ENCODE data around the gene MFN2. TPM values are rescaled to one million over a fixed set of nuclear protein-coding genes. Genes with fewer than 3 reads are reported as not detected.

Gene MFN2
- total and polyA plus RNA-seq, 4 donors, result 17.2 to 87.8 (median 43.2) TPM

DNA sequence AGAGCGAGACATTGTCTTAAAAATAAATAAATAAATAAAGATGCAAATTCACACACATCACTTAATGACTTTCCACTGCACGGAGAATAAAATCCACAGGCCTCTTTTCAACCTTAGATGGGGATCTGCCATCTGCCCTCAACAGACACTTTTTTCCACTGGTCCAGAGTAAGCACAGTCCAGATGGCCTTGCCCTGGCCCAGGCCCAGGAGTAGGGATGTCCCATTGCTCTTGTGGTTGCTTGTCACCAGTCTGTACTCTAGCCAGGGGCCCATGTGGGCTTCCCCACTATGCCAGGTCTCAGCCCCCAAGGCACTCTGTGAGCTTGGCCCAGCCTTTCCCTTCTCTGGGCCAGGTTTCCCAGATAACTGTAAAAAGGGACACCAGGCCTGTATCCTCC, 28.3 kb upstream of the MFN2 start:
- H3K27ac ChIP-seq (ENCODE audit: low read depth in 1 of 2, low read length in 2 of 2), result no peak overlapping the region
- H3K27me3 ChIP-seq (ENCODE audit: control insufficient read depth in 4 of 4, insufficient read depth in 4 of 4, low read length in 3 of 4), result no peaks in the 10 kb centered on the region
- H3K9me3 ChIP-seq (ENCODE audit: control insufficient read depth in 4 of 4, low read length in 3 of 4), result no peaks in the 10 kb centered on the region
- no peaks in the 10 kb centered on the region for H3K4me1 ChIP-seq (ENCODE audit: control insufficient read depth in 4 of 4, insufficient read depth in 4 of 4, low read length in 3 of 4)
- WGBS, result 93% methylated on average over 2 of the region's 2 CpGs
- no peak for DNase-seq (ENCODE audit: low spot score)
- peaks cover 6 to 44% (median 13%) of the 10 kb centered on the region in 4 donors for H3K36me3 ChIP-seq (ENCODE audit: control insufficient read depth in 4 of 4, insufficient read depth in 3 of 4, low read depth in 1 of 4, low read length in 3 of 4)
- no peak overlapping the region for H3K9ac ChIP-seq (ENCODE audit: low read depth in 1 of 2, low read length in 2 of 2)
- TF ChIP-seq FOXA1 (IDR thresholded peaks at IDR 0.05) (no peak), NR2F2 (IDR thresholded peaks at IDR 0.05) (no peak), RAD21 (IDR thresholded peaks at IDR 0.05) (no peak), EGR1 (IDR thresholded peaks at IDR 0.05; ENCODE audit: low read depth in 2 of 2) (no peak), JUND (IDR thresholded peaks at IDR 0.05) (no peak), HNF4A (conservative IDR thresholded peaks at IDR 0.05) (no peak), FOXA2 (IDR thresholded peaks at IDR 0.05) (no peak)
- H3K4me3 ChIP-seq (ENCODE audit: low read depth in 1 of 3, low read length in 3 of 3), result no peak overlapping the region

DNA sequence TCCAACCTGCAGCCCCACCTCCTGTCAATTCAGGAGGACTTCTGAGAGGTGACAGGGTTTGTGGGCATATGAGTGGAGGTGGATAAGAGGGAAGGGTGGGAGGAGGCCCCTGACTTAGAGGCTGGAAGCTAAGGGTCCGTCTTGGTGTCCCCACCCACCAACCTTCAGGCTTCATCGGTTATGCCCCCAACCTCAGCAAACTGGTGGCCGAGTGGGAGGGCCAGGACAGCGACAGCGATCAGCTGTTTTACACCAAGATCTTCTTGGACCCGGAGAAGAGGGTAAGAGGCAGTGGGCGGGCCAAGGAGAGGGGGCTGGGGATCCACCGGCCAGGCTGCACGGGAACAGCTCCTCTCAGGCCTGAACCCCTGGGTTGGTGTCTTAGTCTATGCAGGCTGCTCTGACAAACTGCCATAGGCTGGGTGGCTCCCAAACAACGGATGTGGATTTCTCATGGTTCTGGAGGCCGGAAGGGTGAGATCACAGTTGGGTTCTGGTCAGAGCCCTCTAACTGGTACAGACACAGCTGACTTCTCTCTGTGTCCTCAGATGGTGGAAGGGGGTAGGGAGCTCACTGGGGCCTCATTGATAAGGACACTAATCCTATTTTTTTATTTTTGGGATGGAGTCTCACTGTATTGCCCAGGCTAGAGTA, 27.7 kb upstream of the MFN2 start:
- Histone ChIP-seq H3K27ac (ENCODE audit: low read depth in 1 of 2, low read length in 2 of 2) (no peak overlapping the region), H3K9ac (ENCODE audit: low read depth in 1 of 2, low read length in 2 of 2) (no peak overlapping the region), H3K27me3 (ENCODE audit: control insufficient read depth in 4 of 4, insufficient read depth in 4 of 4, low read length in 3 of 4) (no peaks in the 10 kb centered on the region), H3K4me3 (ENCODE audit: low read depth in 1 of 3, low read length in 3 of 3) (no peak overlapping the region), H3K36me3 (ENCODE audit: control insufficient read depth in 4 of 4, insufficient read depth in 3 of 4, low read depth in 1 of 4, low read length in 3 of 4) (peaks cover 6 to 50% (median 17%) of the 10 kb centered on the region in 4 donors), H3K4me1 (ENCODE audit: control insufficient read depth in 4 of 4, insufficient read depth in 4 of 4, low read length in 3 of 4) (no peaks in the 10 kb centered on the region), H3K9me3 (ENCODE audit: control insufficient read depth in 4 of 4, low read length in 3 of 4) (no peaks in the 10 kb centered on the region)
- no peak for DNase-seq (ENCODE audit: low spot score)
- TF ChIP-seq YY1 (IDR thresholded peaks at IDR 0.05) (no peak), HNF4A (conservative IDR thresholded peaks at IDR 0.05) (no peak), NR2F2 (IDR thresholded peaks at IDR 0.05) (no peak), JUND (IDR thresholded peaks at IDR 0.05) (no peak), FOXA1 (IDR thresholded peaks at IDR 0.05) (no peak), GABPA (IDR thresholded peaks at IDR 0.05 in 1 of 2, conservative IDR thresholded peaks at IDR 0.05 in 1 of 2) (no peak), RAD21 (IDR thresholded peaks at IDR 0.05) (no peak), TAF1 (conservative IDR thresholded peaks at IDR 0.05) (no peak), SP1 (IDR thresholded peaks at IDR 0.05) (no peak), HNF4G (IDR thresholded peaks at IDR 0.05) (no peak), RXRA (IDR thresholded peaks at IDR 0.05) (no peak), FOXA2 (IDR thresholded peaks at IDR 0.05) (no peak)
- TF ChIP-seq, protein P1, sequence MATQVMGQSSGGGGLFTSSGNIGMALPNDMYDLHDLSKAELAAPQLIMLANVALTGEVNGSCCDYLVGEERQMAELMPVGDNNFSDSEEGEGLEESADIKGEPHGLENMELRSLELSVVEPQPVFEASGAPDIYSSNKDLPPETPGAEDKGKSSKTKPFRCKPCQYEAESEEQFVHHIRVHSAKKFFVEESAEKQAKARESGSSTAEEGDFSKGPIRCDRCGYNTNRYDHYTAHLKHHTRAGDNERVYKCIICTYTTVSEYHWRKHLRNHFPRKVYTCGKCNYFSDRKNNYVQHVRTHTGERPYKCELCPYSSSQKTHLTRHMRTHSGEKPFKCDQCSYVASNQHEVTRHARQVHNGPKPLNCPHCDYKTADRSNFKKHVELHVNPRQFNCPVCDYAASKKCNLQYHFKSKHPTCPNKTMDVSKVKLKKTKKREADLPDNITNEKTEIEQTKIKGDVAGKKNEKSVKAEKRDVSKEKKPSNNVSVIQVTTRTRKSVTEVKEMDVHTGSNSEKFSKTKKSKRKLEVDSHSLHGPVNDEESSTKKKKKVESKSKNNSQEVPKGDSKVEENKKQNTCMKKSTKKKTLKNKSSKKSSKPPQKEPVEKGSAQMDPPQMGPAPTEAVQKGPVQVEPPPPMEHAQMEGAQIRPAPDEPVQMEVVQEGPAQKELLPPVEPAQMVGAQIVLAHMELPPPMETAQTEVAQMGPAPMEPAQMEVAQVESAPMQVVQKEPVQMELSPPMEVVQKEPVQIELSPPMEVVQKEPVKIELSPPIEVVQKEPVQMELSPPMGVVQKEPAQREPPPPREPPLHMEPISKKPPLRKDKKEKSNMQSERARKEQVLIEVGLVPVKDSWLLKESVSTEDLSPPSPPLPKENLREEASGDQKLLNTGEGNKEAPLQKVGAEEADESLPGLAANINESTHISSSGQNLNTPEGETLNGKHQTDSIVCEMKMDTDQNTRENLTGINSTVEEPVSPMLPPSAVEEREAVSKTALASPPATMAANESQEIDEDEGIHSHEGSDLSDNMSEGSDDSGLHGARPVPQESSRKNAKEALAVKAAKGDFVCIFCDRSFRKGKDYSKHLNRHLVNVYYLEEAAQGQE (IDR thresholded peaks at IDR 0.05), result no peak
- TF ChIP-seq, protein P2, sequence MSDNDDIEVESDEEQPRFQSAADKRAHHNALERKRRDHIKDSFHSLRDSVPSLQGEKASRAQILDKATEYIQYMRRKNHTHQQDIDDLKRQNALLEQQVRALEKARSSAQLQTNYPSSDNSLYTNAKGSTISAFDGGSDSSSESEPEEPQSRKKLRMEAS (IDR thresholded peaks at IDR 0.05), result no peak
- TF ChIP-seq, protein P3, sequence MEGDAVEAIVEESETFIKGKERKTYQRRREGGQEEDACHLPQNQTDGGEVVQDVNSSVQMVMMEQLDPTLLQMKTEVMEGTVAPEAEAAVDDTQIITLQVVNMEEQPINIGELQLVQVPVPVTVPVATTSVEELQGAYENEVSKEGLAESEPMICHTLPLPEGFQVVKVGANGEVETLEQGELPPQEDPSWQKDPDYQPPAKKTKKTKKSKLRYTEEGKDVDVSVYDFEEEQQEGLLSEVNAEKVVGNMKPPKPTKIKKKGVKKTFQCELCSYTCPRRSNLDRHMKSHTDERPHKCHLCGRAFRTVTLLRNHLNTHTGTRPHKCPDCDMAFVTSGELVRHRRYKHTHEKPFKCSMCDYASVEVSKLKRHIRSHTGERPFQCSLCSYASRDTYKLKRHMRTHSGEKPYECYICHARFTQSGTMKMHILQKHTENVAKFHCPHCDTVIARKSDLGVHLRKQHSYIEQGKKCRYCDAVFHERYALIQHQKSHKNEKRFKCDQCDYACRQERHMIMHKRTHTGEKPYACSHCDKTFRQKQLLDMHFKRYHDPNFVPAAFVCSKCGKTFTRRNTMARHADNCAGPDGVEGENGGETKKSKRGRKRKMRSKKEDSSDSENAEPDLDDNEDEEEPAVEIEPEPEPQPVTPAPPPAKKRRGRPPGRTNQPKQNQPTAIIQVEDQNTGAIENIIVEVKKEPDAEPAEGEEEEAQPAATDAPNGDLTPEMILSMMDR (IDR thresholded peaks at IDR 0.05; ENCODE audit: low read depth, low read length, missing input control), result no peak
- TF ChIP-seq, protein P4, sequence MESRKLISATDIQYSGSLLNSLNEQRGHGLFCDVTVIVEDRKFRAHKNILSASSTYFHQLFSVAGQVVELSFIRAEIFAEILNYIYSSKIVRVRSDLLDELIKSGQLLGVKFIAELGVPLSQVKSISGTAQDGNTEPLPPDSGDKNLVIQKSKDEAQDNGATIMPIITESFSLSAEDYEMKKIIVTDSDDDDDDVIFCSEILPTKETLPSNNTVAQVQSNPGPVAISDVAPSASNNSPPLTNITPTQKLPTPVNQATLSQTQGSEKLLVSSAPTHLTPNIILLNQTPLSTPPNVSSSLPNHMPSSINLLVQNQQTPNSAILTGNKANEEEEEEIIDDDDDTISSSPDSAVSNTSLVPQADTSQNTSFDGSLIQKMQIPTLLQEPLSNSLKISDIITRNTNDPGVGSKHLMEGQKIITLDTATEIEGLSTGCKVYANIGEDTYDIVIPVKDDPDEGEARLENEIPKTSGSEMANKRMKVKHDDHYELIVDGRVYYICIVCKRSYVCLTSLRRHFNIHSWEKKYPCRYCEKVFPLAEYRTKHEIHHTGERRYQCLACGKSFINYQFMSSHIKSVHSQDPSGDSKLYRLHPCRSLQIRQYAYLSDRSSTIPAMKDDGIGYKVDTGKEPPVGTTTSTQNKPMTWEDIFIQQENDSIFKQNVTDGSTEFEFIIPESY (IDR thresholded peaks at IDR 0.05), result no peak
- WGBS, result 87% methylated on average over 11 of the region's 11 CpGs

Measured in liver (tissue), 9 donors.